Tibial nerve (tissue), 4 donors: ENCODE results near the gene SUV39H1. TPM values are rescaled to one million over a fixed set of nuclear protein-coding genes. Genes with fewer than 3 reads are reported as not detected.
"Not testable (repeated sequence)": the region's sequence is repeated elsewhere in the genome, so short reads cannot be mapped to it uniquely, and the experiment has no call there.

Experiments
- DNase-seq, 2 donors: peaks; one replicate each; pipeline ENCODE4 v3.0.0-alpha.2; 2019; ENCODE audit warnings: low spot score in 2 of 2
- H3K27ac ChIP-seq, 4 donors: fragments of 200-600 bp; sonication (generic) in 3 of 4; one replicate each; pipeline ENCODE4 v1.5.1; 2017 to 2019; ENCODE audit warnings: mild to moderate bottlenecking in 1 of 4
- H3K27me3 ChIP-seq, 2 donors: fragments of 200-600 bp; sonication (generic) in 1 of 2; one replicate each; pipeline versions ENCODE4 v1.5.1 to v1.6.0; 2017 to 2019
- H3K36me3 ChIP-seq, 3 donors: fragments of 200-600 bp; sonication (generic); one replicate each; pipeline ENCODE4 v1.5.1; 2018 to 2019
- H3K4me1 ChIP-seq, 4 donors: fragments of 200-600 bp; sonication (generic) in 3 of 4; one replicate each; pipeline ENCODE4 v1.5.1; 2017 to 2019
- H3K4me3 ChIP-seq, 4 donors: fragments of 200-600 bp; sonication (generic) in 3 of 4; one replicate each; pipeline ENCODE4 v1.5.1; 2017 to 2019; ENCODE audit warnings: mild to moderate bottlenecking in 1 of 4, moderate library complexity in 1 of 4
- H3K9me3 ChIP-seq, 4 donors: fragments of 200-600 bp; sonication (generic) in 3 of 4; one replicate each; pipeline ENCODE4 v1.5.1; 2017 to 2019
- EP300 ChIP-seq, 2 donors: sonication (generic); formaldehyde crosslinking; IDR thresholded peaks; one replicate each; pipeline ENCODE4 v1.6.1; 2017; ENCODE audit warnings: antibody characterized with exemption in 2 of 2, mild to moderate bottlenecking in 1 of 2
- POLR2A ChIP-seq, 2 donors: fragments of 450-650 bp; IDR thresholded peaks; one replicate each; pipeline ENCODE4 v1.6.1; 2017; ENCODE audit warnings: antibody characterized with exemption in 2 of 2, mild to moderate bottlenecking in 2 of 2, moderate library complexity in 2 of 2
- WGBS, 2 donors: methylation state at CpG; one replicate each; pipeline ENCODE4 v1.1.5; 2018; 5-methylcytosine and 5-hydroxymethylcytosine counted together
- total RNA-seq, 4 donors: library from RNA; depleted of rRNA; stranded (reverse); fragments of >200 nt; gene quantifications; one replicate each; pipeline ENCODE4 v1.1.0, GENCODE V29; 2016
- TF ChIP-seq, protein P1 (sequence below), 5 experiments: fragments of 200-600 bp in 3 of 5; fragments of 450-650 bp in 2 of 5; sonication (generic) in 3 of 5; IDR thresholded peaks; one replicate each; pipeline ENCODE4 v1.5.1; 2016 to 2019; ENCODE audit warnings: antibody characterized with exemption in 5 of 5, mild to moderate bottlenecking in 3 of 5, moderate library complexity in 2 of 5

Gene SUV39H1
- total RNA-seq, 4 donors from 2014 or later = 4.2 to 10.0 (median 5.2) TPM

DNA sequence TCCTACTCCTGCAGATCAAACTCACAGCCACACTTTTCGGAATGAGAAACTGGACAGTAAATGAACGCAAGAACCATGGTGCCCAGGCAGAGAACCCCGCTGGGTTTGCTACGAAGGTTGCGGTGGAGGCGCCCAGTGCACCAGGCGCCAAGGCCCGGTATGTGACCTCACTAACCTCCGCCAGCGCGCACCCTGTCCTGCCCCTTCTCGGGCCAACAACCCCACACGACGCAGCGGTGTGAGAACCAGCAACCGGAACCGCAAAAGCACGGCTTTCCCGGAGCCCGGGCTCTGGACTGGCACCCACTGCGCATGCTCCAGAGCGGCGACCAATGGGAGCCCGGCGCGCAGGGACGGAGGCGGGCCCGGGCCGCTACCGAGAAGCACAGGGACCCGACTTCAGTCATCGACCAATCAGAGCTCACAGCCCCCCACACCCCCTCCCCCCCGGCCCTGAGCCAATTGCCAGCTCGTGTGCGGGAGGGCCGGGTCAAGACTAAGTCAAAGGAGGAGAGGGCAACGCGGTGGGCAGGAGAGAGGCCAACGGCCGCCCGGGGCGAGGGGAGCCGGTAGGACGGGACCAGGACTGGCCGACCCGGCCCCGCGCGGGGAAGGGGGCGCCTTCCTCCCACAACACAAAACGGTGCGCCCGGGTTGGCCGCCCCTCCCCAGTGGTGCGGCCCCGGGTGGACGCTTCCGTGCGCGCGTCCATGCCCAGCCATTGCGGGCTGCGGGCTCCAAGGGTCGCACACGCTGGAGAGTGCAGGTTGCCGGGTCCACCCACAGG lies 20.2 kb upstream of the SUV39H1 start:
- Histone ChIP-seq H3K4me1 (peaks cover 0 to 18% (median 4%) of the 10 kb centered on the region in 4 donors), H3K4me3 (peak overlapping the region; percentile 61 to 86 (median 71)), H3K27ac (peak overlapping the region; percentile 51 to 92 (median 86)), H3K9me3 (no peaks in the 10 kb centered on the region), H3K36me3 (no peaks in the 10 kb centered on the region), H3K27me3 (no peaks in the 10 kb centered on the region)
- 0 to 60% methylated on average over 27 to 56 of the region's 67 CpGs for WGBS, 2 donors
- peak; percentile 72 to 76 for DNase-seq
- TF ChIP-seq, protein P1, sequence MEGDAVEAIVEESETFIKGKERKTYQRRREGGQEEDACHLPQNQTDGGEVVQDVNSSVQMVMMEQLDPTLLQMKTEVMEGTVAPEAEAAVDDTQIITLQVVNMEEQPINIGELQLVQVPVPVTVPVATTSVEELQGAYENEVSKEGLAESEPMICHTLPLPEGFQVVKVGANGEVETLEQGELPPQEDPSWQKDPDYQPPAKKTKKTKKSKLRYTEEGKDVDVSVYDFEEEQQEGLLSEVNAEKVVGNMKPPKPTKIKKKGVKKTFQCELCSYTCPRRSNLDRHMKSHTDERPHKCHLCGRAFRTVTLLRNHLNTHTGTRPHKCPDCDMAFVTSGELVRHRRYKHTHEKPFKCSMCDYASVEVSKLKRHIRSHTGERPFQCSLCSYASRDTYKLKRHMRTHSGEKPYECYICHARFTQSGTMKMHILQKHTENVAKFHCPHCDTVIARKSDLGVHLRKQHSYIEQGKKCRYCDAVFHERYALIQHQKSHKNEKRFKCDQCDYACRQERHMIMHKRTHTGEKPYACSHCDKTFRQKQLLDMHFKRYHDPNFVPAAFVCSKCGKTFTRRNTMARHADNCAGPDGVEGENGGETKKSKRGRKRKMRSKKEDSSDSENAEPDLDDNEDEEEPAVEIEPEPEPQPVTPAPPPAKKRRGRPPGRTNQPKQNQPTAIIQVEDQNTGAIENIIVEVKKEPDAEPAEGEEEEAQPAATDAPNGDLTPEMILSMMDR (IDR thresholded peaks at IDR 0.05) = peak in 1 of 5 experiments; percentile 26
- TF ChIP-seq POLR2A (IDR thresholded peaks at IDR 0.05) (peak in 1 of 2 donors; percentile 62), EP300 (IDR thresholded peaks at IDR 0.05) (peak; percentile 20 to 73)

DNA sequence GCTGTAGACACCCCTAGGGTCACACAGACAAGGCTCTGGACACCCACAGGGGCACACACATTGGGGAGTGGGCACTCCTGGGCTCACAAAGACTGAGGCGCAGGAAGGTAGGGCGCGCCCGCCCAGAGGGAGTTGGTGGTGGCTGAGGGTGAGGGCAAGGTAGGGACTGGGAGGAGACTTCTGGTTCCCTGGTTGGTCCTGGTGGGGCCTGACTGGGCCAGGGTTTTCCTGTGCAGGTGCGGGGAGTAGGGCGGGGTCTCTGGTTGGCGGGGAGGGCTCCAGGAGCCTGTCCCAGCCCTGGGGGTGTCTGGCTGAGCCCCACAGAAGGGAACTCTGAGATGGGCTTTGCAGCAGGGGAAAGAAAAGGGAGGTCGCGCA lies 19.7 kb upstream of the SUV39H1 start:
- DNase-seq = no peak

DNA sequence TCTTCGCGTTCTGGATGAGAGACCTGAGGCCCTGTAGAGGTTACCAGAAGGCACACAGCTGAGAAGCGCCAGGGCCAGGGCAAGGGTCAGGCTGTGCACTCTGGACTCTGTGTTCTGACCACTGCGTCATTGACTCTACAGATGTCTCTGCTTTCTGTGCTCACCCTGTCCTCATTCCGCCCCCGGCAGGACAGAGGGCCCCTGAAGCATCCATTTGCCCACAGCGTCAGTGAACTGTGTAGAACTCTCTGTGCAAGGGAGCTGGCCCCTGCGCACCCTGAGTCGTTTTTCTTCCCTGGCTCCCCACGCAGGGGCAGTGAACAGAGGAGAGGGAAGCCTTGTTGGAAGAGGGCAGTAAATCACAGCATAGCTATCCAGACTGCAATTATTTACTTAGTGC lies 19.0 kb upstream of the SUV39H1 start:
- H3K36me3 ChIP-seq = no peaks in the 10 kb centered on the region
- no peak for DNase-seq
- peak overlapping the region in 2 of 4 donors; percentile 89 to 92 for H3K27ac ChIP-seq
- H3K9me3 ChIP-seq = no peaks in the 10 kb centered on the region
- H3K4me3 ChIP-seq = peak overlapping the region in 1 of 4 donors; percentile 73
- H3K27me3 ChIP-seq = no peaks in the 10 kb centered on the region
- TF ChIP-seq EP300 (IDR thresholded peaks at IDR 0.05) (no peak), POLR2A (IDR thresholded peaks at IDR 0.05) (no peak)
- TF ChIP-seq, protein P1 (IDR thresholded peaks at IDR 0.05) = no peak
- peaks cover 0 to 18% (median 4%) of the 10 kb centered on the region in 4 donors for H3K4me1 ChIP-seq
- WGBS, 2 donors = 22 to 47% methylated on average over 9 to 10 of the region's 10 CpGs

More for the DNA sequence above, 19.7 kb upstream of the SUV39H1 start:
- peak overlapping the region; percentile 51 to 92 (median 86) for H3K27ac ChIP-seq
- TF ChIP-seq EP300 (IDR thresholded peaks at IDR 0.05) (no peak), POLR2A (IDR thresholded peaks at IDR 0.05) (no peak)
- TF ChIP-seq, protein P1 (IDR thresholded peaks at IDR 0.05) = no peak
- peak overlapping the region; percentile 61 to 86 (median 71) for H3K4me3 ChIP-seq
- H3K27me3 ChIP-seq = no peaks in the 10 kb centered on the region
- H3K9me3 ChIP-seq = no peaks in the 10 kb centered on the region
- 0 to 42% methylated on average over 2 to 9 of the region's 9 CpGs for WGBS, 2 donors
- no peaks in the 10 kb centered on the region for H3K36me3 ChIP-seq
- peaks cover 0 to 18% (median 4%) of the 10 kb centered on the region in 4 donors for H3K4me1 ChIP-seq

DNA sequence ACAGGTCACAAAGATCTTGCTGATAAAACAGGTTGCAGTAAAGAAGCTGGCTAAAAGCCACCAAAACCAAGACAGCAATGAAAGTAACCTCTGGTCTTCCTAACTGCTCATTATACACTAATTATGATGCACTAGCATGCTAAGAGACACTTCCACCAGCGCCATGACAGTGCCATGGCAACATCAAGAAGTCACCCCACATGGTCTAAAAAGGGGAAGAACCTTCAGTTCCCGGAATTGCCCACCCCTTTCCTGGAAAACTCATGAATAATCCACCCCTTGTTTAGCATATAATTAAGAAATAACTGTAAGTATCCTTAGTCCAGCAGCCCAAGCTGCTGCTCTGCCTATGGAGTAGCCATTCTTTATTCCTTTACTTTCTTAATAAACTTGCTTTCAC lies 16.1 kb upstream of the SUV39H1 start:
- not testable (repeated sequence) for H3K36me3 ChIP-seq, H3K4me3 ChIP-seq, H3K9me3 ChIP-seq, H3K27me3 ChIP-seq, H3K27ac ChIP-seq, DNase-seq
- peaks cover 0 to 16% (median 3%) of the 10 kb centered on the region in 4 donors for H3K4me1 ChIP-seq
- WGBS, 2 donors = 20 to 29% methylated on average over 2 of the region's 2 CpGs

DNA sequence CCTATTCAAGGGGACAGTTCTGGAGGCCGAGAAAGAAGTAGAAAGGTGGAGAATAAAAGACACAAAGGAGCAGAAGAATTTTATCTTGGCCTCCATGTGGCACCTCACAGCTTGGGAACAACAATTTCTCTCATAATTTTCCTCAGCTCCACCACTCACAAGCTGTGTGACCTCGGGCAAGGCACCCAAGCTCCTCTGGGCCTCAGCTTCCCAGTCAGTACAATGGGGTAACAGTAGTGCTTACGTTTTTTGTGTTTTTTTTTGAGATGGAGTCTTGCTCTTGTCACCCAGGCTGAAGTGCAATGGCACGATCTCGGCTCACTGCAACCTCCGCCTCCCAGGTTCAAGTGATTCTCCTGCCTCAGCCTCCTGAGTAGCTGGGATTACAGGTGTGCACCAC lies 15.6 kb upstream of the SUV39H1 start:
- not testable (repeated sequence) for H3K27ac ChIP-seq, H3K36me3 ChIP-seq, H3K9me3 ChIP-seq, H3K4me3 ChIP-seq, DNase-seq, H3K27me3 ChIP-seq
- 78 to 89% methylated on average over 6 of the region's 6 CpGs for WGBS, 2 donors
- peaks cover 0 to 13% (median 2%) of the 10 kb centered on the region in 4 donors for H3K4me1 ChIP-seq

DNA sequence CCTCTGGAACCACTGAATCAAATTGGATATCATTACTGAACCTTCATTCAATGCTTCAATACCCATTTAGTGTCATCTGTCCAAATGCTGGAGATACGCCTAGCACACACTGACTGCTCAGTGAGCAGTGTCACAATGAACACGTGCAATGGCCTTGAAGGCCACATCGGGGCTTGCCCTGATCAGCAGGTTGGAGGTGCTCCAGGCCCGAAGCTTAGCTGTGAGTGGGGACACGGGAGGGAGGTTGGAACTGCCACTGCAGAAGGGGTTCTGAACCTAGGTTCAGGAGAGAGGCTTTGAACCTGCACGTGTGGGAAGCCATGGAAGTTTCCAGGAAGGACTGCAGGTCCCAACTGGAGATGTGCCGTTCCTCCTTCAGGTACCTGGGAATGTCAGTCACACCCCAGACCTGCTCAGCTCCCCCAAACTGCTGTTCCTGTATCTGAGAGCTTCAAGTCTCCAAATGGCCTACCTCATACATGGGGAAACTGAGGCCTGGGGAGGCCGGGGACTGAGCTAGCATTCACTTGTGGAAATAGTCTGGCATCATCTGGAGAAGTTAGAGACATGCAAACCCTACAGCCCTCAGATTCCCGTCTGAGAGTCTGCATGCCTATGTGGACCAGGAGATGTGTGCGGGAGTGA lies 14.9 kb upstream of the SUV39H1 start:
- peaks cover 0 to 5% of the 10 kb centered on the region in 2 donors for H3K27me3 ChIP-seq
- H3K4me1 ChIP-seq = peaks cover 0 to 13% (median 2%) of the 10 kb centered on the region in 4 donors
- no peak overlapping the region for H3K27ac ChIP-seq
- no peak for TF ChIP-seq EP300 (IDR thresholded peaks at IDR 0.05)
- TF ChIP-seq, protein P1 (IDR thresholded peaks at IDR 0.05) = no peak
- TF ChIP-seq POLR2A (IDR thresholded peaks at IDR 0.05) = no peak
- no peaks in the 10 kb centered on the region for H3K36me3 ChIP-seq
- 75 to 86% methylated on average over 7 to 10 of the region's 10 CpGs for WGBS, 2 donors
- no peaks in the 10 kb centered on the region for H3K9me3 ChIP-seq
- no peak for DNase-seq
- no peak overlapping the region for H3K4me3 ChIP-seq

DNA sequence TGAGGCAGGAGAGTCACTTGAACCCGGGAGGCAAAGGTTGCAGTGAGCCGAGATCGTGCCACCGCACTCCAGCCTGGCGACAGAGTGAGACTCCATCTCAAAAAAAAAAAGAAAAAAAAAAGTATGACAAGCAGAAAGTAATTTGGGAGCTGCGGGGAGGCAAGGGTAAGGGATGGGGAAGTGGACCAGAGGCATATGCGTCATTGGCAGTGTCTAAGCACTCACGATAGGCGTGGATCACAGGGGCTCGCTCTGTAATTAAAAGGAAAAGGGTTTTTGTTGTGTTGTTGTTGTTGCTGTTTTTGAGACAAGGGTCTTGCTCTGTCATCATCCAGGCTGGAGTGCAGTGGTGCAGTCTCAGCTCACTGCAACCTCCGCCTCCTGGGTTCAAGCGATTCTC lies 13.7 kb upstream of the SUV39H1 start:
- H3K27ac ChIP-seq = peak overlapping the region in 3 of 4 donors; percentile 10 to 68 (median 58)
- H3K27me3 ChIP-seq, DNase-seq, H3K36me3 ChIP-seq, H3K4me3 ChIP-seq, H3K9me3 ChIP-seq, H3K4me1 ChIP-seq: not testable (repeated sequence)
- WGBS, 2 donors = 76 to 84% methylated on average over 10 to 12 of the region's 12 CpGs
